HCT116 (cell line): ENCODE data around the gene GPX8. TPM values are rescaled to one million over a fixed set of nuclear protein-coding genes. Genes with fewer than 3 reads are reported as not detected.

Experiments
- ATF3 ChIP-seq: IDR thresholded peaks from 2 replicates; pipeline ENCODE4 v1.6.1; 2012
- CBX3 ChIP-seq: IDR thresholded peaks from 2 replicates; pipeline ENCODE4 v1.6.1; 2012; ENCODE audit warnings: low read depth
- EGR1 ChIP-seq: IDR thresholded peaks from 2 replicates; pipeline ENCODE4 v1.6.1; 2012; ENCODE audit warnings: low read depth
- FOSL1 ChIP-seq: IDR thresholded peaks from 2 replicates; pipeline ENCODE4 v1.6.1; 2012; ENCODE audit warnings: low read depth
- JUND ChIP-seq: IDR thresholded peaks from 2 replicates; pipeline ENCODE4 v1.6.1; 2012
- MAX ChIP-seq: IDR thresholded peaks from 2 replicates; pipeline ENCODE4 v1.6.1; 2012
- POLR2AphosphoS5 ChIP-seq: IDR thresholded peaks from 2 replicates; pipeline ENCODE4 v1.6.1; 2011; ENCODE audit warnings: mild to moderate bottlenecking, low read depth, low read length, moderate library complexity
- RAD21 ChIP-seq: IDR thresholded peaks from 2 replicates; pipeline ENCODE4 v1.6.1; 2012; ENCODE audit warnings: low read depth, mild to moderate bottlenecking
- SIN3A ChIP-seq: IDR thresholded peaks from 2 replicates; pipeline ENCODE4 v1.6.1; 2012; ENCODE audit warnings: low read depth
- SP1 ChIP-seq: IDR thresholded peaks from 2 replicates; pipeline ENCODE4 v1.6.1; 2012; ENCODE audit warnings: low read depth
- TCF7L2 ChIP-seq: IDR thresholded peaks from 2 replicates; pipeline ENCODE4 v1.7.0; 2011; ENCODE audit warnings: borderline replicate concordance, inconsistent platforms; ENCODE audit not compliant: insufficient read depth, insufficient read length; ENCODE audit errors: extremely low read depth
- YY1 ChIP-seq: IDR thresholded peaks from 2 replicates; pipeline ENCODE4 v1.6.1; 2011; ENCODE audit warnings: low read length, low read depth, moderate library complexity, mild to moderate bottlenecking; ENCODE audit not compliant: insufficient replicate concordance; ENCODE audit errors: extremely low read depth
- ZBTB33 ChIP-seq: IDR thresholded peaks from 2 replicates; pipeline ENCODE4 v1.6.1; 2011; ENCODE audit warnings: mild to moderate bottlenecking, low read length, moderate library complexity; ENCODE audit not compliant: insufficient replicate concordance; ENCODE audit errors: extremely low read depth
- ZFX ChIP-seq: fragments of 450-650 bp; IDR thresholded peaks from 2 replicates; pipeline ENCODE4 v1.6.1; 2017
- ZNF274 ChIP-seq: fragments of 200-500 bp; sonication (Bioruptor generic); IDR thresholded peaks from 2 replicates; pipeline ENCODE4 v1.6.1; 2014; ENCODE audit warnings: mild to moderate bottlenecking, low read depth, low read length, inconsistent platforms
- total RNA-seq: library from RNA; stranded (reverse); gene quantifications from one replicate; pipeline ENCODE4 v1.2.1, GENCODE V29; 2021; ENCODE audit not compliant: unreplicated experiment

Gene GPX8
- total RNA-seq, 1 experiment from 2014 or later, result 36.5 TPM

GRCh38 chr5:55143624-55144023 lies 16.3 kb upstream of the GPX8 start (continued):
- TF ChIP-seq ZBTB33 (no peak), ATF3 (no peak), EGR1 (no peak), YY1 (no peak), RAD21 (no peak), SP1 (no peak), POLR2AphosphoS5 (no peak), ZNF274 (no peak), TCF7L2 (no peak), MAX (no peak), SIN3A (no peak), ZFX (no peak), JUND (no peak), FOSL1 (no peak), CBX3 (no peak)
